Lung (tissue), 12 donors: ENCODE results near the gene TNFRSF11A. TPM values are rescaled to one million over a fixed set of nuclear protein-coding genes. Genes with fewer than 3 reads are reported as not detected.

Source experiments
- ATAC-seq: fragments of 200-7000 bp; cut with Tn5 transposase; one replicate; pipeline ENCODE4 v1.9.1; 2020; ENCODE audit warnings: moderate number of reproducible peaks; ENCODE audit not compliant: insufficient read depth, low FRiP score
- DNase-seq, 3 donors: peaks; one replicate each; pipeline ENCODE4 v3.0.0-alpha.2; 2013 to 2017
- H3K27ac ChIP-seq, 2 donors: one replicate each; pipeline ENCODE4 v1.5.1; 2013; ENCODE audit warnings: mild to moderate bottlenecking in 2 of 2, moderate library complexity in 2 of 2, control low read depth in 1 of 2, inconsistent platforms in 1 of 2, low read depth in 1 of 2, low read length in 1 of 2
- H3K27me3 ChIP-seq, 3 donors: one replicate each; pipeline ENCODE4 v1.5.1; 2013; ENCODE audit warnings: low read length in 2 of 3; ENCODE audit not compliant: control insufficient read depth in 3 of 3, insufficient read depth in 3 of 3
- H3K36me3 ChIP-seq, 4 donors: one replicate each; pipeline ENCODE4 v1.5.1; 2013; ENCODE audit warnings: low read length in 4 of 4, mild to moderate bottlenecking in 1 of 4, moderate library complexity in 1 of 4; ENCODE audit not compliant: control insufficient read depth in 4 of 4, insufficient read depth in 4 of 4
- H3K4me1 ChIP-seq, 5 donors: one replicate each; pipeline ENCODE4 v1.5.1; 2013; ENCODE audit warnings: low read length in 5 of 5, mild to moderate bottlenecking in 2 of 5, moderate library complexity in 1 of 5; ENCODE audit not compliant: control insufficient read depth in 5 of 5, insufficient read depth in 5 of 5
- H3K4me3 ChIP-seq: one replicate; pipeline ENCODE4 v1.5.1; 2013; ENCODE audit warnings: mild to moderate bottlenecking, control low read depth, moderate library complexity
- H3K9ac ChIP-seq, 2 donors: one replicate each; pipeline ENCODE4 v1.5.1; 2013; ENCODE audit warnings: low read length in 2 of 2, control low read depth in 1 of 2; ENCODE audit not compliant: insufficient read depth in 1 of 2
- H3K9me3 ChIP-seq, 4 donors: one replicate each; pipeline ENCODE4 v1.5.1; 2013; ENCODE audit warnings: low read length in 3 of 4, mild to moderate bottlenecking in 1 of 4, moderate library complexity in 1 of 4; ENCODE audit not compliant: control insufficient read depth in 4 of 4, insufficient read depth in 3 of 4
- CTCF ChIP-seq: IDR thresholded peaks from 2 replicates; pipeline ENCODE4 v1.5.1; 2012; ENCODE audit warnings: mild to moderate bottlenecking; ENCODE audit errors: control extremely low read depth, extremely low read depth
- WGBS, 2 donors: extraction: QIAGEN DNeasy Blood & Tissue Kit; methylation state at CpG; one replicate each; pipeline ENCODE4 v1.1.7; 2013; 5-methylcytosine and 5-hydroxymethylcytosine counted together
- polyA plus RNA-seq, 2 donors: library from polyadenylated mRNA; stranded (reverse); fragments of 200-250 nt; gene quantifications; one replicate each; pipeline ENCODE4 v1.2.1, GENCODE V29; 2013
- total RNA-seq, 2 donors: library from RNA; depleted of rRNA in 1 of 2; stranded (reverse); fragments of >200 nt in 1 of 2; gene quantifications; one replicate each; pipeline ENCODE4 v1.2.1, GENCODE V29; 2014 to 2021
- donor health status: control.
- donor health status: control.
- donor health status: Bipolar disorder and iron deficiency.
- donor health status: healthy.
- donor health status: DM: yes; HTN: yes; CAD: no.

The TNFRSF11A gene
- total and polyA plus RNA-seq, 4 donors, result 1.0 to 7.8 (median 2.8) TPM

- Histone ChIP-seq H3K4me1 (no peaks in the 10 kb centered on the region), H3K9me3 (no peaks in the 10 kb centered on the region), H3K27me3 (peaks cover 0 to 2% (median 0%) of the 10 kb centered on the region in 3 donors), H3K9ac (no peak overlapping the region), H3K4me3 (no peak overlapping the region), H3K27ac (no peak overlapping the region), H3K36me3 (no peaks in the 10 kb centered on the region)
- ATAC-seq, result no peak
- WGBS, 2 donors, result 31 to 54% methylated on average over 1 of the region's 1 CpG
- DNase-seq, result no peak
- no peak for TF ChIP-seq CTCF
Observed at GRCh38 chr18:62413206-62413605, 88.1 kb downstream of the TNFRSF11A start.

- Histone ChIP-seq H3K27ac (no peak overlapping the region), H3K9me3 (no peaks in the 10 kb centered on the region), H3K27me3 (peaks cover 0 to 2% (median 0%) of the 10 kb centered on the region in 3 donors), H3K4me3 (no peak overlapping the region), H3K4me1 (no peaks in the 10 kb centered on the region), H3K36me3 (no peaks in the 10 kb centered on the region), H3K9ac (no peak overlapping the region)
- TF ChIP-seq CTCF, result no peak
- no peak for ATAC-seq
- WGBS, 2 donors, result 76% methylated on average over 1 of the region's 1 CpG
- DNase-seq, result no peak
Observed at GRCh38 chr18:62418258-62418657, 93.1 kb downstream of the TNFRSF11A start.

- no peak overlapping the region for H3K4me3 ChIP-seq
- no peak overlapping the region for H3K27ac ChIP-seq
- 83 to 88% methylated on average over 3 of the region's 3 CpGs for WGBS, 2 donors
- no peaks in the 10 kb centered on the region for H3K9me3 ChIP-seq
- no peak for TF ChIP-seq CTCF
- DNase-seq (no peak), ATAC-seq (no peak)
- no peak overlapping the region for H3K9ac ChIP-seq
- no peaks in the 10 kb centered on the region for H3K4me1 ChIP-seq
- peaks cover 0 to 3% (median 0%) of the 10 kb centered on the region in 3 donors for H3K27me3 ChIP-seq
- H3K36me3 ChIP-seq, result no peaks in the 10 kb centered on the region
Observed at GRCh38 chr18:62420151-62420512, 95.0 kb downstream of the TNFRSF11A start.
